Kidney epithelial cell (primary cell): ENCODE results near the gene CD6. TPM values are rescaled to one million over a fixed set of nuclear protein-coding genes. Genes with fewer than 3 reads are reported as not detected.

Experiments
- DNase-seq: peaks from one replicate; pipeline ENCODE4 v3.0.0-alpha.2; 2010; ENCODE audit warnings: low read depth
- H3K27me3 ChIP-seq: 2 replicates; pipeline ENCODE4 v1.6.0; 2011; ENCODE audit warnings: low read length; ENCODE audit not compliant: control insufficient read depth, insufficient read depth
- H3K36me3 ChIP-seq: 2 replicates; pipeline ENCODE4 v1.5.1; 2011; ENCODE audit warnings: low read length; ENCODE audit not compliant: control insufficient read depth, insufficient read depth
- H3K4me3 ChIP-seq: 2 replicates; pipeline ENCODE4 v1.5.1; 2011; ENCODE audit warnings: low read depth, mild to moderate bottlenecking, control low read depth, low read length
- total RNA-seq: library from RNA; depleted of rRNA; stranded (reverse); fragments of >200 nt; gene quantifications from 2 replicates; pipeline ENCODE4 v1.2.3, GENCODE V29; 2015
- TF ChIP-seq, protein P1 (sequence below): IDR thresholded peaks from 2 replicates; pipeline ENCODE4 v1.5.1; 2011; ENCODE audit warnings: mild to moderate bottlenecking, moderate library complexity, low read length, control low read depth, inconsistent platforms; ENCODE audit not compliant: insufficient read depth, poor library complexity, severe bottlenecking

CD6 gene
- total RNA-seq, 1 donor from 2014 or later = 0.29 TPM

DNA sequence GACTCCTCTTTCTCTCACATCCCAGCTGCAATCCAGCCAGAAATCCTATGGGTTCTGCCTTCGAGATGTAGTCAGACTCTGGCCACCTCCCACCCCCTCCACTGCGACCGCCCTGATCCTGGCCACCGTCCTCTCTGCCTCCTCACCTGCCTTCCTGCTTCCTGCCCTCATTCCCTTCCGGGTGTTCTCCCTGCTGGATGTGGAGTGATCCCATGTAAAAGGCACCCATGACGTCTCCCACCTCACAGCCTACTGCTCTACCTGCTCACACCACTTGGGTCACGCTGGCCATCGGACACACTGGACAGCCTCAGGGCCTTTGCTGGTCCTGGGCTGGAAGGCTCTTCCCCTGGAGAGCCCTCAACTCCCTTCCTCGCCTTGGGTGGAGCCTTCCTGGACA is 97.1 kb downstream of the CD6 start:
- Histone ChIP-seq H3K36me3 (no peaks in the 10 kb centered on the region), H3K27me3 (peaks cover 2% of the 10 kb centered on the region), H3K4me3 (no peak overlapping the region)
- DNase-seq = no peak
- TF ChIP-seq, protein P1, sequence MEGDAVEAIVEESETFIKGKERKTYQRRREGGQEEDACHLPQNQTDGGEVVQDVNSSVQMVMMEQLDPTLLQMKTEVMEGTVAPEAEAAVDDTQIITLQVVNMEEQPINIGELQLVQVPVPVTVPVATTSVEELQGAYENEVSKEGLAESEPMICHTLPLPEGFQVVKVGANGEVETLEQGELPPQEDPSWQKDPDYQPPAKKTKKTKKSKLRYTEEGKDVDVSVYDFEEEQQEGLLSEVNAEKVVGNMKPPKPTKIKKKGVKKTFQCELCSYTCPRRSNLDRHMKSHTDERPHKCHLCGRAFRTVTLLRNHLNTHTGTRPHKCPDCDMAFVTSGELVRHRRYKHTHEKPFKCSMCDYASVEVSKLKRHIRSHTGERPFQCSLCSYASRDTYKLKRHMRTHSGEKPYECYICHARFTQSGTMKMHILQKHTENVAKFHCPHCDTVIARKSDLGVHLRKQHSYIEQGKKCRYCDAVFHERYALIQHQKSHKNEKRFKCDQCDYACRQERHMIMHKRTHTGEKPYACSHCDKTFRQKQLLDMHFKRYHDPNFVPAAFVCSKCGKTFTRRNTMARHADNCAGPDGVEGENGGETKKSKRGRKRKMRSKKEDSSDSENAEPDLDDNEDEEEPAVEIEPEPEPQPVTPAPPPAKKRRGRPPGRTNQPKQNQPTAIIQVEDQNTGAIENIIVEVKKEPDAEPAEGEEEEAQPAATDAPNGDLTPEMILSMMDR = no peak

DNA sequence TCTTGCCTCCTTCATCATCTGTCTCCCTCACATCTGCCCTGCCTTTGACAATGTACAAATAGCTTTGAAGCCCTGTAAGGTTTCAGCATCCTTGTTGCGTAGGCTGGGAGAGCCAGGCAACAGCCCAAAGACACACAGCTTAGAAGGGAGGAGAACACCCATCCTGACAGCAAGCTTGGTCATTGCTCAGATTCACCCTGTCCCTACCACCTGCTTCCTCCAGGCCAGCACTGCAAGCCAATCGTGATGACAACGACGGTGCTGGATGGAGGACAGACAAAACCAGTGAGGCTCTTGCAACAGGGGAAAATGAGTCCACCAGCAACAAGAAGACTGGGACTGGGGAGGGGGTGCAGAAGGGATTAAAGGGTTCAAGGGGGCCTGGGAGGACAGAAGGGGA is 97.9 kb downstream of the CD6 start:
- peaks cover 2% of the 10 kb centered on the region for H3K27me3 ChIP-seq
- no peak overlapping the region for H3K4me3 ChIP-seq
- H3K36me3 ChIP-seq = no peaks in the 10 kb centered on the region
- no peak for DNase-seq
- TF ChIP-seq, protein P1 = no peak

Other genes with a start within 250 kb of the CD6 start
- gene MS4A18, start 247.0 kb upstream of the CD6 start, total RNA-seq = not detected in 2 replicates
- gene MS4A15, start 214.8 kb upstream of the CD6 start, total RNA-seq = not detected in 2 replicates
- not detected in 2 replicates for gene MS4A10, start 186.3 kb upstream of the CD6 start, total RNA-seq
- gene CCDC86, start 129.6 kb upstream of the CD6 start, total RNA-seq = 53.6 and 54.5 TPM in 2 replicates
- not detected in 2 replicates for gene PTGDR2, start 115.7 kb upstream of the CD6 start, total RNA-seq
- not detected in 2 replicates for gene ZP1, start 104.1 kb upstream of the CD6 start, total RNA-seq
- gene PRPF19, start 65.1 kb upstream of the CD6 start, total RNA-seq = 98.8 and 112 TPM in 2 replicates
- gene TMEM109, start 57.5 kb upstream of the CD6 start, total RNA-seq = 64.5 and 82.0 TPM in 2 replicates
- 597 and 616 TPM in 2 replicates for gene TMEM132A, start 47.2 kb upstream of the CD6 start, total RNA-seq
- 2.3 and 2.4 TPM in 2 replicates for gene SLC15A3, start 19.5 kb upstream of the CD6 start, total RNA-seq
- not detected in 2 replicates for gene CD5, start 130.8 kb downstream of the CD6 start, total RNA-seq
- 24.4 and 27.8 TPM in 2 replicates for gene VPS37C, start 189.7 kb downstream of the CD6 start, total RNA-seq
- gene PGA3, start 231.8 kb downstream of the CD6 start, total RNA-seq = not detected in 2 replicates